Measurements from ENCODE around the gene SLAMF7. TPM values are rescaled to one million over a fixed set of nuclear protein-coding genes. Genes with fewer than 3 reads are reported as not detected.
A peak's percentile ranks its signal among the peaks of the same experiment; 100 is the strongest.

The SLAMF7 gene
- total and polyA plus RNA-seq, 2 experiments from 2014 or later = 0.11 TPM; not detected in 1

DNA sequence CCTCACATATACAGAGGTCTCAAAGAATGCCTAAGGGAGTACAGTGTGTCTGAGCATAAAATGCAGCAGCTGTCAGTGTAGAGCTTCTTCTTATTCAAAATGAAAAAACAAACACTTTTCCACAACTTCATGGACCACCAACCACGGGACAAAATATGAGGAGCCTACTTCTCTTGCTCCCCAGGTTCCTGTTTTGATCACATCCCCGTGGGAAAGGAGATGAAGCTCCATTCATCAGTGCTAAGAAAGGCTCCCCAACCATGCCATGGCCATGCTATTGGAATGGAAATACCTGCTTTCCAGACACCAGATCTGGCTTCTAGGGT lies 27.8 kb upstream of the SLAMF7 start:
- Mint-ChIP-seq H3K9me3 (no peaks in the 10 kb centered on the region), H3K27ac (no peak overlapping the region), H3K27me3 (ENCODE audit: insufficient read depth, low read depth, poor library complexity) (no peaks in the 10 kb centered on the region), H3K4me1 (no peaks in the 10 kb centered on the region), H3K4me3 (no peak overlapping the region), H3K36me3 (ENCODE audit: low read depth) (no peaks in the 10 kb centered on the region; the same call in 2 of the 3 replicates)
- H3K9me2 ChIP-seq (ENCODE audit: insufficient read depth) = no peaks in the 10 kb centered on the region
- DNase-seq (ENCODE audit: low spot score) (no peak), ATAC-seq (no peak)
- no peaks in the 10 kb centered on the region for H4K20me1 ChIP-seq (replicated peaks; ENCODE audit: insufficient read depth)
- H3K79me2 ChIP-seq (replicated peaks; ENCODE audit: insufficient read depth) = no peaks in the 10 kb centered on the region
- no peaks in the 10 kb centered on the region for H3K36me3 ChIP-seq (ENCODE audit: insufficient read depth)
- H3K4me1 ChIP-seq (ENCODE audit: insufficient read depth) = no peaks in the 10 kb centered on the region
- H3K4me2 ChIP-seq = no peak overlapping the region
- H3K27me3 ChIP-seq (ENCODE audit: insufficient read depth) = no peaks in the 10 kb centered on the region
- H3K27ac ChIP-seq (ENCODE audit: low read depth) = no peak overlapping the region
- H2AFZ ChIP-seq = 0 out of 2 replicates have a peak overlapping the region, but pooled peaks have one; percentile 28
- TF ChIP-seq NANOG (IDR thresholded peaks at IDR 0.05; ENCODE audit: borderline replicate concordance) (no peak), JUNB (IDR thresholded peaks at IDR 0.05; ENCODE audit: unreplicated experiment) (no peak), ZNF114 (CRISPR knock-in tag; IDR thresholded peaks at IDR 0.05) (no peak)
- TF ChIP-seq, protein P1, sequence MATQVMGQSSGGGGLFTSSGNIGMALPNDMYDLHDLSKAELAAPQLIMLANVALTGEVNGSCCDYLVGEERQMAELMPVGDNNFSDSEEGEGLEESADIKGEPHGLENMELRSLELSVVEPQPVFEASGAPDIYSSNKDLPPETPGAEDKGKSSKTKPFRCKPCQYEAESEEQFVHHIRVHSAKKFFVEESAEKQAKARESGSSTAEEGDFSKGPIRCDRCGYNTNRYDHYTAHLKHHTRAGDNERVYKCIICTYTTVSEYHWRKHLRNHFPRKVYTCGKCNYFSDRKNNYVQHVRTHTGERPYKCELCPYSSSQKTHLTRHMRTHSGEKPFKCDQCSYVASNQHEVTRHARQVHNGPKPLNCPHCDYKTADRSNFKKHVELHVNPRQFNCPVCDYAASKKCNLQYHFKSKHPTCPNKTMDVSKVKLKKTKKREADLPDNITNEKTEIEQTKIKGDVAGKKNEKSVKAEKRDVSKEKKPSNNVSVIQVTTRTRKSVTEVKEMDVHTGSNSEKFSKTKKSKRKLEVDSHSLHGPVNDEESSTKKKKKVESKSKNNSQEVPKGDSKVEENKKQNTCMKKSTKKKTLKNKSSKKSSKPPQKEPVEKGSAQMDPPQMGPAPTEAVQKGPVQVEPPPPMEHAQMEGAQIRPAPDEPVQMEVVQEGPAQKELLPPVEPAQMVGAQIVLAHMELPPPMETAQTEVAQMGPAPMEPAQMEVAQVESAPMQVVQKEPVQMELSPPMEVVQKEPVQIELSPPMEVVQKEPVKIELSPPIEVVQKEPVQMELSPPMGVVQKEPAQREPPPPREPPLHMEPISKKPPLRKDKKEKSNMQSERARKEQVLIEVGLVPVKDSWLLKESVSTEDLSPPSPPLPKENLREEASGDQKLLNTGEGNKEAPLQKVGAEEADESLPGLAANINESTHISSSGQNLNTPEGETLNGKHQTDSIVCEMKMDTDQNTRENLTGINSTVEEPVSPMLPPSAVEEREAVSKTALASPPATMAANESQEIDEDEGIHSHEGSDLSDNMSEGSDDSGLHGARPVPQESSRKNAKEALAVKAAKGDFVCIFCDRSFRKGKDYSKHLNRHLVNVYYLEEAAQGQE (IDR thresholded peaks at IDR 0.05; ENCODE audit: unreplicated experiment) = no peak
- TF ChIP-seq, protein P2, sequence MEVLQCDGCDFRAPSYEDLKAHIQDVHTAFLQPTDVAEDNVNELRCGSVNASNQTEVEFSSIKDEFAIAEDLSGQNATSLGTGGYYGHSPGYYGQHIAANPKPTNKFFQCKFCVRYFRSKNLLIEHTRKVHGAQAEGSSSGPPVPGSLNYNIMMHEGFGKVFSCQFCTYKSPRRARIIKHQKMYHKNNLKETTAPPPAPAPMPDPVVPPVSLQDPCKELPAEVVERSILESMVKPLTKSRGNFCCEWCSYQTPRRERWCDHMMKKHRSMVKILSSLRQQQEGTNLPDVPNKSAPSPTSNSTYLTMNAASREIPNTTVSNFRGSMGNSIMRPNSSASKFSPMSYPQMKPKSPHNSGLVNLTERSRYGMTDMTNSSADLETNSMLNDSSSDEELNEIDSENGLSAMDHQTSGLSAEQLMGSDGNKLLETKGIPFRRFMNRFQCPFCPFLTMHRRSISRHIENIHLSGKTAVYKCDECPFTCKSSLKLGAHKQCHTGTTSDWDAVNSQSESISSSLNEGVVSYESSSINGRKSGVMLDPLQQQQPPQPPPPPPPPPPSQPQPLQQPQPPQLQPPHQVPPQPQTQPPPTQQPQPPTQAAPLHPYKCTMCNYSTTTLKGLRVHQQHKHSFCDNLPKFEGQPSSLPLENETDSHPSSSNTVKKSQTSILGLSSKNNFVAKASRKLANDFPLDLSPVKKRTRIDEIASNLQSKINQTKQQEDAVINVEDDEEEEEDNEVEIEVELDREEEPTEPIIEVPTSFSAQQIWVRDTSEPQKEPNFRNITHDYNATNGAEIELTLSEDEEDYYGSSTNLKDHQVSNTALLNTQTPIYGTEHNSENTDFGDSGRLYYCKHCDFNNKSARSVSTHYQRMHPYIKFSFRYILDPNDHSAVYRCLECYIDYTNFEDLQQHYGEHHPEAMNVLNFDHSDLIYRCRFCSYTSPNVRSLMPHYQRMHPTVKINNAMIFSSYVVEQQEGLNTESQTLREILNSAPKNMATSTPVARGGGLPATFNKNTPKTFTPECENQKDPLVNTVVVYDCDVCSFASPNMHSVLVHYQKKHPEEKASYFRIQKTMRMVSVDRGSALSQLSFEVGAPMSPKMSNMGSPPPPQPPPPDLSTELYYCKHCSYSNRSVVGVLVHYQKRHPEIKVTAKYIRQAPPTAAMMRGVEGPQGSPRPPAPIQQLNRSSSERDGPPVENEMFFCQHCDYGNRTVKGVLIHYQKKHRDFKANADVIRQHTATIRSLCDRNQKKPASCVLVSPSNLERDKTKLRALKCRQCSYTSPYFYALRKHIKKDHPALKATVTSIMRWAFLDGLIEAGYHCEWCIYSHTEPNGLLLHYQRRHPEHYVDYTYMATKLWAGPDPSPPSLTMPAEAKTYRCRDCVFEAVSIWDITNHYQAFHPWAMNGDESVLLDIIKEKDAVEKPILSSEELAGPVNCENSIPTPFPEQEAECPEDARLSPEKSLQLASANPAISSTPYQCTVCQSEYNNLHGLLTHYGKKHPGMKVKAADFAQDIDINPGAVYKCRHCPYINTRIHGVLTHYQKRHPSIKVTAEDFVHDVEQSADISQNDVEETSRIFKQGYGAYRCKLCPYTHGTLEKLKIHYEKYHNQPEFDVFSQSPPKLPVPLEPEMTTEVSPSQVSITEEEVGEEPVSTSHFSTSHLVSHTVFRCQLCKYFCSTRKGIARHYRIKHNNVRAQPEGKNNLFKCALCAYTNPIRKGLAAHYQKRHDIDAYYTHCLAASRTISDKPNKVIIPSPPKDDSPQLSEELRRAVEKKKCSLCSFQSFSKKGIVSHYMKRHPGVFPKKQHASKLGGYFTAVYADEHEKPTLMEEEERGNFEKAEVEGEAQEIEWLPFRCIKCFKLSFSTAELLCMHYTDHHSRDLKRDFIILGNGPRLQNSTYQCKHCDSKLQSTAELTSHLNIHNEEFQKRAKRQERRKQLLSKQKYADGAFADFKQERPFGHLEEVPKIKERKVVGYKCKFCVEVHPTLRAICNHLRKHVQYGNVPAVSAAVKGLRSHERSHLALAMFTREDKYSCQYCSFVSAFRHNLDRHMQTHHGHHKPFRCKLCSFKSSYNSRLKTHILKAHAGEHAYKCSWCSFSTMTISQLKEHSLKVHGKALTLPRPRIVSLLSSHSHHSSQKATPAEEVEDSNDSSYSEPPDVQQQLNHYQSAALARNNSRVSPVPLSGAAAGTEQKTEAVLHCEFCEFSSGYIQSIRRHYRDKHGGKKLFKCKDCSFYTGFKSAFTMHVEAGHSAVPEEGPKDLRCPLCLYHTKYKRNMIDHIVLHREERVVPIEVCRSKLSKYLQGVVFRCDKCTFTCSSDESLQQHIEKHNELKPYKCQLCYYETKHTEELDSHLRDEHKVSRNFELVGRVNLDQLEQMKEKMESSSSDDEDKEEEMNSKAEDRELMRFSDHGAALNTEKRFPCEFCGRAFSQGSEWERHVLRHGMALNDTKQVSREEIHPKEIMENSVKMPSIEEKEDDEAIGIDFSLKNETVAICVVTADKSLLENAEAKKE (CRISPR knock-in tag; IDR thresholded peaks at IDR 0.05) = no peak
- TF ChIP-seq, protein P3, sequence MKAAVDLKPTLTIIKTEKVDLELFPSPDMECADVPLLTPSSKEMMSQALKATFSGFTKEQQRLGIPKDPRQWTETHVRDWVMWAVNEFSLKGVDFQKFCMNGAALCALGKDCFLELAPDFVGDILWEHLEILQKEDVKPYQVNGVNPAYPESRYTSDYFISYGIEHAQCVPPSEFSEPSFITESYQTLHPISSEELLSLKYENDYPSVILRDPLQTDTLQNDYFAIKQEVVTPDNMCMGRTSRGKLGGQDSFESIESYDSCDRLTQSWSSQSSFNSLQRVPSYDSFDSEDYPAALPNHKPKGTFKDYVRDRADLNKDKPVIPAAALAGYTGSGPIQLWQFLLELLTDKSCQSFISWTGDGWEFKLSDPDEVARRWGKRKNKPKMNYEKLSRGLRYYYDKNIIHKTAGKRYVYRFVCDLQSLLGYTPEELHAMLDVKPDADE (IDR thresholded peaks at IDR 0.05) = no peak
- no peak overlapping the region for H3K4me3 ChIP-seq
- H3F3A ChIP-seq (replicated peaks; ENCODE audit: low read depth) = no peaks in the 10 kb centered on the region
